Left lobe of liver (tissue), 2 donors: ENCODE results near the gene EEF2K. TPM values are rescaled to one million over a fixed set of nuclear protein-coding genes. Genes with fewer than 3 reads are reported as not detected.
"Not testable (repeated sequence)": the region's sequence is repeated elsewhere in the genome, so short reads cannot be mapped to it uniquely, and the experiment has no call there.

Experiments used
- ATAC-seq: fragments of 200-7000 bp; cut with Tn5 transposase; one replicate; pipeline ENCODE4 v1.9.1; 2020; ENCODE audit warnings: mild to moderate bottlenecking, moderate library complexity
- DNase-seq: peaks from one replicate; pipeline ENCODE4 v3.0.0-alpha.2; 2020; ENCODE audit warnings: low spot score
- total RNA-seq: library from RNA; stranded (reverse); gene quantifications from one replicate; pipeline ENCODE4 v1.2.1, GENCODE V29; 2021
- donor health status: DM: no; HTN: no; CAD: no; lungs with moderate emphysema.
- donor health status: DM: no; HTN: yes; CAD: no.

The EEF2K gene
- total RNA-seq, 1 donor from 2014 or later: 17.7 TPM

- ATAC-seq: no peak
- DNase-seq: no peak
Observed at GRCh38 chr16:22207715-22208360, 1.8 kb downstream of the EEF2K start.

DNA sequence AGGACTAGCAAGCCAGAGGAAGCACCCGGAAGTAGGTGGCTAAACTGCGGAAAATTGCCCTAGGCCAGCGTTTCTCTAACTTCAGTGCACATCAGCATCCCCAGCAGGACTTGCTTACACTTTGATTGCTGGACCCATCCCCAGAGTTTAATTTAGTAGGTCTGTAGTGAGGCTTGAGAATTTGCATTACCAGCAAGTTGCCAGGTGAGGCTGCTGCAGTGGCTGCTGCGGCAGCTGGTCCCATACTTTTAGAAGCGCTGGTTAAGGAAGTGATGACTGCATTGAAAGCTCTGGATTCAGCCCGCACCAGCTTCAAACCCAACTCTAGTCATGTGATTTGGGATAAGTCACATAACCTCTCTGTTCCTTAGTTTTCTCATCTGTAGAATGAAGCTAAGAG lies 4.2 kb downstream of the EEF2K start:
- ATAC-seq: no peak
- no peak for DNase-seq

DNA sequence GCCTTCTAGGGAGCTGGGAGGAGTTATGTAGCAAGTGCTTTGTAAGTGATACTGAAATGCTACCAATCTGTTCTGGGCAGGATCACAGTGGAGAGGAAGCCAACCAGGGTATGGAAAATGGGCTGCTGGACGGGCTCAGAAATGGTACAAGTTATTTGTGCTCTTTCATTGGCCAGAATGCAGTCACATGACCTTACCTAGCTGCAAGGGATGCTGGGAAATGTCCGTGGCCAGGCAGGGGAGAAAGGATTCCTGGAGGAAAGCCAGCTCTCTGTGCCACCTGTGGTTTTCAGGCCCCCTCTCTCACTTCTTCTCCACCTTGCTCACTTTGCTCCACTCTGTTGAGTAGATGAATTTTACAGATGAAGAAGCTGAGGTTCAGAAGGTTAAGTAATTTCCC lies 4.8 kb downstream of the EEF2K start:
- no peak for DNase-seq
- no peak for ATAC-seq

DNA sequence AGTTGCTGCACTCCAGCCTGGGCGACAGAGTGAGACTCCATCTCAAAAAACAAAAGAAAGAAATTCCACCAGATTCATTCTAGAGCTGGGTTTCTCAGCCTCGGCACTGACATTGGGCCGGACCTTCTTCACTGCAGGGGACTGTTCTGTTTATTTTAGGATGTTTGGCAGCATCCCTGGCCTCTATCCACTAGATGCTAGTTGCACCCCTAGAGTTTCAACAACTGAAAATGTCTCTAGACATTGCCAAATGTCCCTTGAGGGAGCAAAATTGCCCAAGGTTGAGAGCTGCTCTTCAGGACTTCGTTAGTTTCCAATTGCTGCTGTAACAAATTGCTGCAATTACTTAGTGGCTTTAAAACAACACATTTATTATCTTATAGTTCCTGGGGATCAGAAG lies 7.2 kb downstream of the EEF2K start:
- DNase-seq: no peak
- no peak for ATAC-seq

DNA sequence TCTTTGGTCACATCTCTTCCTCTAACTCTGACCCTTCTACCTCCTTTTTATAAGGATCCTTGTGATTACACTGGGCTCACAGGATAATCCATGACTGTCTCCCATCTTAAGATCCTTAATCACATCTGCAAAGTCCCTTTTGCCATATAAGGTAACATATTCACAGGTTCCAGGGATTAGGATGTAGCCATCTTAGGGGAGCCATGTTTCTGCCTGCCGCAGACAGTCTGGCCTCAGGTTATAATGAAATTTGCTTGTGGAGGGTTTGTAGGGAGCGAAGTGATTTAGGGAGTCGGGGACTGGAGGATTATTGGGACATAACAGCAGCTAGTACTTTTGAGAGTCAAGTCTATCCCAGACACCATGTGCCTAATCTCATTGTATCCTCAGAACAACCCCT lies 7.7 kb downstream of the EEF2K start:
- no peak for ATAC-seq
- no peak for DNase-seq

- DNase-seq (no peak), ATAC-seq (no peak)
Observed at GRCh38 chr16:22214402-22214801, 8.3 kb downstream of the EEF2K start.

DNA sequence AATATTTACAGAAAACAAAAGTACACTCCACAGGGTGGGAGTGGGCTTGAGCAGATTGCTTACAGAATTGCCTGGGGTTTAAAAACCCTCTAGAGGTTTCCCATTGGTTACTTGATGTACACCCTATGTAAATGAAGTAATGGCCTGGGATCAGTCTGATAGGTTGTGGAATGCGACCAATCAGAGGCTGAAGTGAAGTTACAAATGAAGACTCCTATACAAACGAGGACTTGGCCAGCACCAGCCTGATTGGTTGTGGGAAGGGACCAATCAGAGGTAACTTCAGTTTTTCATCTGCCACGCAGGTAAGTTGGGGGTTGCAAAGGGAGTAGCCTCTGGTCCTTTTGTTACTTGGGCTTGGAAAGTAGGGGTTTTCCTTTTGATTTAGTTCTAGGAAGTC lies 8.8 kb downstream of the EEF2K start:
- no peak for DNase-seq

GRCh38 chr16:22216191-22216831 lies 10.2 kb downstream of the EEF2K start:
- no peak for ATAC-seq

More for the DNA sequence above, 8.8 kb downstream of the EEF2K start:
- no peak for ATAC-seq

GRCh38 chr16:22216832-22217225 lies 10.8 kb downstream of the EEF2K start:
- ATAC-seq: not testable (repeated sequence)

More at GRCh38 chr16:22216191-22216831, 10.2 kb downstream of the EEF2K start:
- no peak for DNase-seq

DNA sequence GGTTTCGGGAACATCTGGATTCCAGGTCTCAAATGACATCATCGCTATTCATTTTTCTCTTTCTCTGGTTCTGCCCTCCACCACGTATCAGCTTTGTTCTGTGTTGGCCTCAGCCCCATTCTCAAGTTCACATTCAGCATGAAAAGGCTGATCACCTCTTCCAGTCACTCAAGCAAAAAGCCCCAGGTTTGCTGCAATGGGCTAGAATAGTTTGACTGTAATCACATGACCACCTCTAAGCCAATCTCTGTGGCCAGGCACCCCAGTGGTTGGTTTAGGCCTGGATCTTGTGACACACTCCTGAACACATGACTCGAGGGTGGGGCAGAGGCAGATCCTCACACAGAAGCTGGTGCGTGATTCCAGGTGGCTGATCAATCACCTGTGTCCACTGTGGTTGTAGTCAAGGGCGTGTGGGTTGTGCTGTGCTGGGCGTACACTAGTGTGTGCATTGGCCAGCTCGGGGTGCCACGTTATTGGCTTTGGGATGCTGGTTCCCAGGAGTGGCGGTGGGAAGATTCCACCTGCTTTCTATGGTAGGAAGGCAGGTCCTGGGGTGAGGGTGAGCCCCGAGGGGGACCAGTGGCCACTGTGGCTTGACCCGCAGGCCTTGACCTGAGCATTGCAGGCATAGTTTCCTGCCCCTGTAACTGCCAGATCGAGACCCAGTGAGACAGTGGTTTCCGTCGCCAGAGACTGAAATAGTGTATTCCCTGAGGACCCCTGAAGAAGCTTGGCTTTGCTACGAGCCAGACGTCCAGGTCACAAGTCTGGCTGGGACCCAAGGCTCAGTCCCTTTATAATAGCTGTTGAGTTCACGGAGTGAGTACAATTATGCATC lies 12.0 kb downstream of the EEF2K start:
- DNase-seq (no peak), ATAC-seq (no peak)

More at GRCh38 chr16:22216832-22217225, 10.8 kb downstream of the EEF2K start:
- DNase-seq: not testable (repeated sequence)

DNA sequence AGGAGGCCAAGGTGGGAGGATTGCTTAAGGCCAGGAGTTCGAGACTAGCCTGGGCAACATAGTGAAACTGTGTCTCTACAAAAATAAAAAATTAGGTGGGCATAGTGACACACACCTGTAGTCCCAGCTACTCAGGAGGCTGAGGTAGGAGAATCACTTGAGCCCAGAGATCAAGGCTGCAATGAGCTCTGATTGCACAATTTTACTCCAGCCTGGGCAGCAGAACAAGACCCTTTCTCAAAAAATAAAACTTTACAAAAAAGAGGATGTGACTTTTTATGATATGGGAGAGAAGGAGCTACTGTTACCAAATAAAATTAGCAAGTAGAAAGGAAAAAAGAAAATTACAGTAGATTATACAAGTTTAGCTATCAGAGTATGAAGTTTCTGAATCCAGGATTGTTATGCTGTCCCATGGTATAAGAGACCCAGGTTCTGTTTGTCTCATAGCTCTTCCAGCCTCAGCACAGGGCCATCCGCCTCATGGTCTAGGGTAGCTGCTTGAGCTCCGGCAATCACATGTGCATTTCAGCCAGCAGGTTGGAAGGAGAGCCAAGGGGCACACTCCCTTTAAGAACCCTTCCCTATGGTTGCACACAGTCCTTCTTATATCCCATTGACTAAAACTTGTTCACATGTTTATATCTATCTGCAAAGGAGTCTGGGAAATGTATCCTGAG lies 13.5 kb downstream of the EEF2K start:
- no peak for DNase-seq
- no peak for ATAC-seq

GRCh38 chr16:22220069-22220440 lies 14.0 kb downstream of the EEF2K start:
- ATAC-seq: peak; percentile 10
- DNase-seq: no peak

GRCh38 chr16:22220714-22221113 lies 14.6 kb downstream of the EEF2K start:
- ATAC-seq: peak; percentile 96
- peak; percentile 95 for DNase-seq

DNA sequence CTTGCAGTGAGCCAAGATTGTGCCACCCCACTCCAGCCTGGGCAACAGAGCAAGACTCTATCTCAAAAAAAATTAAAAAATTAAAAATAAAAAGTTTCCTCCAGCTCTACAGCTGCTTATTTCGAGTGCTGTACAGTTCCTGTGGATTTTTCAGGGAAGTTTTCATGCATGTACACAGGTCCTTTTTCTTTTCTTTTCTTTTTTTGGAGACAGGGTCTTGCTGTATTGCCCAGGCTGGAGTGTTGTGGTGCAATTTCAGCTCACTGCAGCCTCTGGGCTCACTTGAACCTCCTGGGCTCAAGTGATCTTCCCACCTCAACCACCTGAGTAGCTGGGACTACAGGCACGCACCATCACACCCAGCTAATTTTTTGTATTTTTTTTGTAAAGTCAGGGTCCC lies 15.9 kb downstream of the EEF2K start:
- ATAC-seq: no peak
- DNase-seq: no peak

DNA sequence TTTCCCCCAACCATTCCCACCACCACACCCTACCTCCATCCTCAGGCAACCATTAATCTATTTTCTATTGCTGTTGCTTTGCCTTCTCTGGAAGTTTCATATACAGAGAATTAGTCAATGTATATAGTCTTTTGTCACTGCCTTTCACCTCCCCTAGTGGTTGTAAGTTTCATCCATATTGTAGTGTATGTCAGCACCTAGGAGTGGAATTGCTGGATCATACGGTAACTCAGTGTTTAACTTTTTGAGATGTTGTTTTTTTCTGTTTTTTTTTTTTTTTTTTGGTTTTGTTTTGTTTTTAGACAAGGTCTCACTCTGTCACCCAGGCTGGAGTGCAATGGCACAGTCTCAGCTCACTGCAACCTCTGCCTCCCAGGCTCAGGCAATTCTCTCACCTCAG lies 16.9 kb downstream of the EEF2K start:
- no peak for ATAC-seq
- DNase-seq: no peak

GRCh38 chr16:22225060-22225459 lies 19.0 kb downstream of the EEF2K start:
- DNase-seq (no peak), ATAC-seq (no peak)

- ATAC-seq (no peak), DNase-seq (no peak)
Observed at GRCh38 chr16:22229889-22230288, 23.8 kb downstream of the EEF2K start.

DNA sequence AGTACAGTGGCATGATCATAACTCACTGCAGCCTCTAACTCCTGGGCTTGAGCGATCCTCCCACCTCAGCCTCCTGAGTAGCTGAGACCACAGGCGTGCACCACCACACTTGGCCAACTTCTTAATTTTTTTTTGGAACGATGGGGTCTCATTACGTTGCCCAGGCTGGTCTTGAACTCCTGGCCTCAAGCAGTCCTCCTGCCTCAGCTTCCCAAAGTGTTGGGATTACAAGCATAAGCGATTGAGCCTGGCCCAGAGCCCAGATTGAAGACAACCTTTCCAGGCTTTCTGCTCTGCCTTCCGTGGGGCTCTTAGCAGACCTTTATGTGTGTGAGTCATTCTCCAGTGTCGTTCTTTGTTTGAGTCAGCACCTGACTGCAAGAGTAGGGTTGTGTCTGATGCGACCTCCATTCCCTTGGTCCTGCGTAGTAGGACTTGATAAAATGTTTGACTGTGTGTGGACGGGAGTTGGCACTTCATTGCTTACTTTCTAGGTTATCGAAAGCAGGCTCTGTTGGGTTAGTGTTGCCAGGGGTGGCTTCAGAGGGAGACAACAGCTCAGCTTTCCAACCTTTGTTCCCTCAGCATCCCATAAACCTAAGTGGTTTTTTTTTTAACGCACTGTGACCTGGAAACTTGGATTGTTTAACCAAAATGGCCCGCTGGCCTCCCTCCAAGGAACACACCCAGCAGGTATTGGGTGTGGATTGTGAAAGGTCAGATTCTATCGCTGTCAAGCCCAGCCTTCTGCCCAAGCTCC lies 26.4 kb downstream of the EEF2K start:
- DNase-seq: peak; percentile 93
- peak; percentile 94 for ATAC-seq

- ATAC-seq: peak; percentile 38
Observed at GRCh38 chr16:22233037-22233372, 26.9 kb downstream of the EEF2K start.

DNA sequence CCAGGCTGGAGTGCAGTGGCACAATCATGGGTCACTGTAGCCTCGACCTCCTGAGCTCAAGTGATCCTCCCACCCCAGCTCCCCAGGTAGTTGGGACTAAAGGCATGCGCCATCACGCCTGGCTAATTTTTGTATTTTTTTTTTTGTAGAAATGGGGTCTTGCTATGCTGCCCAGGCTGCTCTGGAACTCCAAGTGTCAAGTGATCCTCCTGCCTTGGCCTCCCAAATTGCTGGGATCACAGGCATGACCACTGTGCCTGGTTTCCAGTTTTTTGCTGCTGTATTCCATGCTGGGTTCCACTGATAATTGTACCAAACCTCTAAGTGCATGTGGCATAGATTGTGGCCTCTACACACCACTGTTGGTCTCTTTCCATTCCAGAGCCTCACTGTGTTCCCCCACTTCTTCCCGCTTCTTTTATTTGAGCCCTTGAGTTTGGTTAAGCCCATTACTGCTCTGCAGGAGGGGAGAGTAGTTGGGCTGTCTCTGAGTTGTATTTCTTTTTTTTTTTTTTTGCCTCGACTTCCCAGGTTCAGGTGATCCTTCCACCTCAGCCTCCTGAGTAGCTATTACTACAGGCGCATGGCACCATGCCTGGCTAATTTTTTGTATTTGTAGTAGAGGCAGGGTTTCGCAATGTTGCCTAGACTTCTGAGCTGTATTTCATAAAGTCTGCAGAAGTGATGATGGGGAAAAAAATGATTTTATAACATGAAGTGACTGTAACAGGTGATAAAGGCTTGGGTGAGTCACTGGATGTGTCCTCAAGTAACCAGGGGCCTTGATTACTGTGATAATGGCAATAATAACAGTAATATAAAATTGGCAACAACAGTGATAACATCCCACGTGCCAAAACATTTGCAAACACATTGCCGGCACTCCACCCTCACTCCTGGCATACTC lies 30.0 kb downstream of the EEF2K start:
- DNase-seq: no peak
- no peak for ATAC-seq

More at GRCh38 chr16:22233037-22233372, 26.9 kb downstream of the EEF2K start:
- no peak for DNase-seq
